B cell (primary cell): ENCODE results near the gene HAPSTR1. TPM values are rescaled to one million over a fixed set of nuclear protein-coding genes. Genes with fewer than 3 reads are reported as not detected.

Source experiments
- ATAC-seq: fragments of 200-7000 bp; cut with Tn5 transposase; one replicate; pipeline ENCODE4 v1.10.0; 2021; ENCODE audit warnings: low read depth, mild to moderate bottlenecking, moderate number of reproducible peaks, moderate library complexity
- CTCF ChIA-PET: fragments of 350-600 bp; sonication (Branson Sonifier 250); formaldehyde crosslinking; loops from one replicate; lab custom pipeline; 2021; ENCODE audit warnings: antibody characterized with exemption, inconsistent platforms; lab: Charles Lee
- POLR2A ChIA-PET: fragments of 350-600 bp; sonication (Branson Sonifier 250); formaldehyde crosslinking; loops from one replicate; lab custom pipeline; 2021; ENCODE audit warnings: antibody characterized with exemption; lab: Charles Lee
- DNase-seq: peaks from one replicate; pipeline ENCODE4 v3.0.0; 2013
- H2AFZ ChIP-seq: 2 replicates; pipeline ENCODE4 v1.6.1; 2012; ENCODE audit warnings: mild to moderate bottlenecking, low read depth, low read length; ENCODE audit not compliant: insufficient read depth, poor library complexity, severe bottlenecking
- H3K27ac ChIP-seq, 2 donors: 1 replicate in 1 of 2; 2 replicates in 1 of 2; pipeline ENCODE4 v1.5.1; 2012 to 2013; ENCODE audit warnings: low read length in 2 of 2, mild to moderate bottlenecking in 2 of 2, moderate library complexity in 1 of 2
- H3K27me3 ChIP-seq, 4 experiments: fragments of 200-600 bp in 1 of 4; sonication (generic) in 1 of 4; replicated peaks in 1 of 4; 1 replicate in 2 of 4; 2 replicates in 2 of 4; pipeline versions ENCODE4 v1.6.1 to v1.7.0; 2013 to 2016; ENCODE audit warnings: low read length in 3 of 4, mild to moderate bottlenecking in 2 of 4, mixed read lengths in 1 of 4, moderate library complexity in 1 of 4; ENCODE audit not compliant: insufficient read depth in 4 of 4, control insufficient read depth in 3 of 4; ENCODE audit errors: control extremely low read depth in 1 of 4
- H3K36me3 ChIP-seq, 2 experiments: replicated peaks in 1 of 2; 1 replicate in 1 of 2; 2 replicates in 1 of 2; pipeline versions ENCODE4 v1.6.1 to v1.7.1; 2013; ENCODE audit warnings: low read length in 1 of 2; ENCODE audit not compliant: insufficient read depth in 2 of 2, control insufficient read depth in 1 of 2; ENCODE audit errors: control extremely low read depth in 1 of 2, extremely low read depth in 1 of 2
- H3K4me1 ChIP-seq, 2 donors: fragments of 200-600 bp in 1 of 2; sonication (generic) in 1 of 2; 1 replicate in 1 of 2; 2 replicates in 1 of 2; pipeline versions ENCODE4 v1.5.1 to v1.6.1; 2013 to 2017; ENCODE audit warnings: low read length in 2 of 2; ENCODE audit not compliant: control insufficient read depth in 2 of 2, insufficient read depth in 2 of 2
- H3K4me2 ChIP-seq: replicated peaks from 2 replicates; pipeline ENCODE3; 2012; ENCODE audit warnings: mild to moderate bottlenecking, low read depth, low read length; ENCODE audit not compliant: poor library complexity, severe bottlenecking
- H3K4me3 ChIP-seq, 5 experiments: fragments of 200-600 bp in 1 of 5; sonication (generic) in 1 of 5; 1 replicate in 3 of 5; 2 replicates in 2 of 5; pipeline versions ENCODE4 v1.5.1 to v1.7.0; 2011 to 2016; ENCODE audit warnings: low read length in 4 of 5, mild to moderate bottlenecking in 4 of 5, low read depth in 2 of 5, control low read depth in 1 of 5, moderate library complexity in 1 of 5; ENCODE audit not compliant: insufficient read depth in 1 of 5; ENCODE audit errors: control extremely low read depth in 1 of 5, extremely low read depth in 1 of 5
- H3K79me2 ChIP-seq: fragments of 200-600 bp; sonication (generic); one replicate; pipeline ENCODE4 v1.6.0; 2016; ENCODE audit warnings: low read length; ENCODE audit not compliant: control insufficient read depth, insufficient read depth
- H3K9ac ChIP-seq: fragments of 200-600 bp; sonication (generic); 2 replicates; pipeline ENCODE4 v1.6.1; 2017; ENCODE audit warnings: mild to moderate bottlenecking, low read length, moderate library complexity
- H3K9me3 ChIP-seq, 3 donors: one replicate each; pipeline versions ENCODE4 v1.6.1 to v1.7.1; 2013; ENCODE audit warnings: low read length in 2 of 3; ENCODE audit not compliant: control insufficient read depth in 2 of 3, insufficient read depth in 1 of 3; ENCODE audit errors: control extremely low read depth in 1 of 3
- H4K20me1 ChIP-seq: 2 replicates; pipeline ENCODE4 v1.6.0; 2012; ENCODE audit warnings: mild to moderate bottlenecking, low read length; ENCODE audit not compliant: insufficient read depth, control insufficient read depth, poor library complexity, severe bottlenecking
- H3K27ac Mint-ChIP-seq: one replicate; pipeline ENCODE4 v1.8.0; 2021; ENCODE audit warnings: mixed read lengths
- H3K27me3 Mint-ChIP-seq: one replicate; pipeline ENCODE4 v1.8.0; 2021; ENCODE audit warnings: mixed read lengths
- H3K4me1 Mint-ChIP-seq: one replicate; pipeline ENCODE4 v1.8.0; 2021; ENCODE audit warnings: mixed read lengths
- H3K4me3 Mint-ChIP-seq: one replicate; pipeline ENCODE4 v1.8.0; 2021; ENCODE audit warnings: mixed read lengths
- H3K9me3 Mint-ChIP-seq: one replicate; pipeline ENCODE4 v1.8.0; 2022; ENCODE audit warnings: mixed read lengths; ENCODE audit not compliant: insufficient read depth
- EZH2 ChIP-seq: IDR thresholded peaks from 2 replicates; pipeline ENCODE4 v1.6.1; 2012; ENCODE audit warnings: borderline replicate concordance, low read depth, mild to moderate bottlenecking, moderate library complexity, low read length; ENCODE audit not compliant: insufficient read depth, poor library complexity, severe bottlenecking
- WGBS: methylation state at CpG from one replicate; pipeline ENCODE4 v1.1.5; 2013; ENCODE audit warnings: missing lambda C conversion rate; ENCODE audit not compliant: insufficient coverage; 5-methylcytosine and 5-hydroxymethylcytosine counted together
- intact Hi-C: fragments of 100-400 bp; cut with micrococcal nuclease; formaldehyde crosslinking; loops from one replicate; pipeline ENCODE4 v1.10.0; 2022
- polyA plus RNA-seq: library from polyadenylated mRNA; depleted of rRNA; stranded (reverse); fragments of >200 nt; gene quantifications from 2 replicates; pipeline ENCODE4 v1.2.3, GENCODE V29; 2012
- total RNA-seq, 2 donors: library from RNA; stranded (reverse); fragments of 120-200 nt in 1 of 2; gene quantifications; 1 replicate in 1 of 2; 2 replicates in 1 of 2; pipeline versions ENCODE4 v1.2.3 to v1.2.4, GENCODE V29; 2013 to 2022
- TF ChIP-seq, protein P1 (sequence below): fragments of 200-600 bp; IDR thresholded peaks from one replicate; pipeline ENCODE4 v1.8.0; 2022; ENCODE audit warnings: antibody characterized with exemption, mild to moderate bottlenecking

HAPSTR1 gene
- total and polyA plus RNA-seq, 2 donors (not counting 1 experiment from before 2014, with no cell fraction given): 35.5 to 99.2 TPM

DNA sequence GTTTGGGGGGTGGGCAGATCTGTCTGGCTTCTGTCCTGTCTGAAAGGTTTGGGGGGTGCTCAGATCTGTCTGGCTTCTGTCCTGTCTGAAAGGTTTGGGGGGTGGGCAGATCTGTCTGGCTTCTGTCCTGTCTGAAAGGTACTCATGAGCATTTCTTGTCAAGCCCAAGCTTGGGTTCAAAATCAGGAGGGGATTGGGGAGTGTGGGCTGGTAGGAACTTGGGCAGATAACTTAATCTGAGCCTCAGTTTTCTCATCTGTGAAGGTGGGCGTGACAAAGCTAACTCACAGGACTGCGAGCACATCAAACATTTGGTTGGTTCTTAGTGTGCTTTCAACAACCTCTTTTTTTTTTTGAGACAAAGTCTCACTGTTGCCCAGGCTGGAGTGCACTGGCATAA lies 35.2 kb downstream of the HAPSTR1 start:
- WGBS: 65% methylated on average over 2 of the region's 2 CpGs
- no peak for TF ChIP-seq EZH2
- TF ChIP-seq, protein P1, sequence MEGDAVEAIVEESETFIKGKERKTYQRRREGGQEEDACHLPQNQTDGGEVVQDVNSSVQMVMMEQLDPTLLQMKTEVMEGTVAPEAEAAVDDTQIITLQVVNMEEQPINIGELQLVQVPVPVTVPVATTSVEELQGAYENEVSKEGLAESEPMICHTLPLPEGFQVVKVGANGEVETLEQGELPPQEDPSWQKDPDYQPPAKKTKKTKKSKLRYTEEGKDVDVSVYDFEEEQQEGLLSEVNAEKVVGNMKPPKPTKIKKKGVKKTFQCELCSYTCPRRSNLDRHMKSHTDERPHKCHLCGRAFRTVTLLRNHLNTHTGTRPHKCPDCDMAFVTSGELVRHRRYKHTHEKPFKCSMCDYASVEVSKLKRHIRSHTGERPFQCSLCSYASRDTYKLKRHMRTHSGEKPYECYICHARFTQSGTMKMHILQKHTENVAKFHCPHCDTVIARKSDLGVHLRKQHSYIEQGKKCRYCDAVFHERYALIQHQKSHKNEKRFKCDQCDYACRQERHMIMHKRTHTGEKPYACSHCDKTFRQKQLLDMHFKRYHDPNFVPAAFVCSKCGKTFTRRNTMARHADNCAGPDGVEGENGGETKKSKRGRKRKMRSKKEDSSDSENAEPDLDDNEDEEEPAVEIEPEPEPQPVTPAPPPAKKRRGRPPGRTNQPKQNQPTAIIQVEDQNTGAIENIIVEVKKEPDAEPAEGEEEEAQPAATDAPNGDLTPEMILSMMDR: no peak
- ChIA-PET CTCF (interaction anchor here (0.6 to 0.8 kb wide), 2 partner anchors 148 to 239 kb away, joined by 3 read pairs; no protein-coding TSS in a partner anchor), POLR2A (interaction anchor here (0.7 to 1.6 kb wide), 2 partner anchors 35 to 192 kb away, joined by 4 to 5 read pairs; partner anchors contain the start of gene HAPSTR1)
- Histone ChIP-seq H3K9me3 (no peaks in the 10 kb centered on the region), H3K79me2 (peaks cover 59% of the 10 kb centered on the region), H3K4me2 (peak overlapping the region; percentile 30), H2AFZ (no peak overlapping the region), H3K4me3 (no peak overlapping the region), H3K27ac (peak overlapping the region in 1 of 2 donors; percentile 4), H3K36me3 (peaks cover 0 to 13% of the 10 kb centered on the region in 2 experiments), H3K9ac (no peak overlapping the region), H3K27me3 (no peaks in the 10 kb centered on the region), H3K4me1 (peaks cover 59 to 63% of the 10 kb centered on the region in 2 donors), H4K20me1 (peaks cover 54% of the 10 kb centered on the region)
- Mint-ChIP-seq H3K9me3 (no peaks in the 10 kb centered on the region), H3K27me3 (no peaks in the 10 kb centered on the region), H3K4me1 (peaks cover 57% of the 10 kb centered on the region), H3K4me3 (no peak overlapping the region), H3K27ac (peak overlapping the region; percentile 53)
- DNase-seq: no peak
- no peak for ATAC-seq
- intact Hi-C loops: loop anchor here (1.0 kb wide), 1 partner anchor 47 kb away; no protein-coding TSS in a partner anchor
